ENCODE results near the gene FRMD5. TPM values are rescaled to one million over a fixed set of nuclear protein-coding genes. Genes with fewer than 3 reads are reported as not detected.

The FRMD5 gene
- total RNA-seq, 1 donor from 2014 or later, result 1.2 TPM

DNA sequence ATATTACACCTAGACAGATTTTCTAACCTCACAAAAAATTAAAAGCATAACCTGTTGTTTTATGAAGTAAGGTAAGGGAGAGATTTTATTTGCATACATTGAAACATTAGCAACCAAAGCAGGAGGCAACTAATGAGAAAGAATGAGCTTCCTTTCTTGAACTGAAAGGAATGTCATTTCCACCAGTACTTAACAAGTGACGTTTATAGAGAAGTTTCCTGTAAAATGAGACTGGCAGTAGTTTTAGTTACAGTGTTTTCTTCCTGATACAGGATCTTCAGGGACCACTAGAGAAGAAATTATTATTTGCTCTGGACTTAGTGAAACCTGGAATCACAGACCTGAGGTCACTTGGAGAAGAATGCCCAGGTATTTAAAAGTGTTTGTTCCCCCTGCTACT lies 27.4 kb upstream of the FRMD5 start:
- intact Hi-C loops (cut with DNase I), result no loop called here
- no peak for ATAC-seq
- no peak for DNase-seq

DNA sequence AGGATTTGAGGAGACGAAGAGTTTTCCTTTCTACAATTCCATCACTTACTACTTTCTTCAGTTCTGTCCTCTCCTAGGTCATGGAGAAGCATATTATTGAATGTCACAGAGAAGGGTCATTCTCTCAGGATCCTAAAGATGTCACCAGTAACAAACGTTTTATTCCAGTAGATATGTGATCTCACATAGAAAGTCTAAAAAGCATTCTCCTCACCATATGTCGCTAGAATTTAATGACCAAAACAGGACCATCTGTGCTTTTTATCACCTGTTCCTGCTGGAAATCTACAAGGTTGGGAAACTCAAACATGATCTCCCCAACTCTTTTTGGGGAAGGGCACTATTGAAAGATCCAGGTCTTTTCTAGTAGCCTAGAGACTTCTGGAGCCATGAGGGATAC lies 24.0 kb upstream of the FRMD5 start:
- Histone ChIP-seq H3K9me3 (no peaks in the 10 kb centered on the region), H3K36me3 (no peaks in the 10 kb centered on the region), H3K27ac (no peak overlapping the region), H3K4me1 (no peaks in the 10 kb centered on the region), H3K27me3 (no peaks in the 10 kb centered on the region), H3K4me3 (no peak overlapping the region)
- TF ChIP-seq, protein P1, sequence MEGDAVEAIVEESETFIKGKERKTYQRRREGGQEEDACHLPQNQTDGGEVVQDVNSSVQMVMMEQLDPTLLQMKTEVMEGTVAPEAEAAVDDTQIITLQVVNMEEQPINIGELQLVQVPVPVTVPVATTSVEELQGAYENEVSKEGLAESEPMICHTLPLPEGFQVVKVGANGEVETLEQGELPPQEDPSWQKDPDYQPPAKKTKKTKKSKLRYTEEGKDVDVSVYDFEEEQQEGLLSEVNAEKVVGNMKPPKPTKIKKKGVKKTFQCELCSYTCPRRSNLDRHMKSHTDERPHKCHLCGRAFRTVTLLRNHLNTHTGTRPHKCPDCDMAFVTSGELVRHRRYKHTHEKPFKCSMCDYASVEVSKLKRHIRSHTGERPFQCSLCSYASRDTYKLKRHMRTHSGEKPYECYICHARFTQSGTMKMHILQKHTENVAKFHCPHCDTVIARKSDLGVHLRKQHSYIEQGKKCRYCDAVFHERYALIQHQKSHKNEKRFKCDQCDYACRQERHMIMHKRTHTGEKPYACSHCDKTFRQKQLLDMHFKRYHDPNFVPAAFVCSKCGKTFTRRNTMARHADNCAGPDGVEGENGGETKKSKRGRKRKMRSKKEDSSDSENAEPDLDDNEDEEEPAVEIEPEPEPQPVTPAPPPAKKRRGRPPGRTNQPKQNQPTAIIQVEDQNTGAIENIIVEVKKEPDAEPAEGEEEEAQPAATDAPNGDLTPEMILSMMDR (IDR thresholded peaks at IDR 0.05), result no peak
- DNase-seq (no peak), ATAC-seq (no peak)
- intact Hi-C loops (cut with DNase I), result no loop called here

More for the DNA sequence above, 27.4 kb upstream of the FRMD5 start:
- Histone ChIP-seq H3K27ac (no peak overlapping the region), H3K4me1 (no peaks in the 10 kb centered on the region), H3K27me3 (no peaks in the 10 kb centered on the region), H3K36me3 (no peaks in the 10 kb centered on the region), H3K4me3 (no peak overlapping the region), H3K9me3 (no peaks in the 10 kb centered on the region)
- TF ChIP-seq, protein P1 (IDR thresholded peaks at IDR 0.05), result no peak

DNA sequence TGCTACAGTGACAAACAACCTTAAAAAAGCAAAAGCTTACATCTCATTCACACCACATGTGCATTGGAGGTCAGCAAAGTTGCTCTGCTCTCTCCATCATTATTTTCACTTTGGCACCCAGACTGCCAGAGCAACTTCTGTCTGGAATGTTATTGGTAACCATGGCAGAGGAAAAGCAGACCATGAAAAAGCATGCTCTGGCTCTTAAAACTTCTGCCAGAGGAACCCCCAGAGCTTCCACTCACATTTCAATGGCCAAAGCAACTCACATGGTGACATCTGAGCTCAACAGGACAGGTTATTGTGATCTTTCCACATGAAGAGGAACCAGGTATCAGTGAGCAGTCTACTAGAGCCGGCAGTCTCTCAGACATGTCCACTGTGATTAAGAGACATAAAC lies 21.9 kb upstream of the FRMD5 start:
- ATAC-seq (no peak), DNase-seq (no peak)
- H3K36me3 ChIP-seq, result no peaks in the 10 kb centered on the region
- peaks cover 7% of the 10 kb centered on the region for H3K27me3 ChIP-seq
- intact Hi-C loops (cut with DNase I), result no loop called here
- no peaks in the 10 kb centered on the region for H3K9me3 ChIP-seq
- no peaks in the 10 kb centered on the region for H3K4me1 ChIP-seq
- TF ChIP-seq, protein P1 (IDR thresholded peaks at IDR 0.05), result no peak
- no peak overlapping the region for H3K27ac ChIP-seq
- H3K4me3 ChIP-seq, result no peak overlapping the region

DNA sequence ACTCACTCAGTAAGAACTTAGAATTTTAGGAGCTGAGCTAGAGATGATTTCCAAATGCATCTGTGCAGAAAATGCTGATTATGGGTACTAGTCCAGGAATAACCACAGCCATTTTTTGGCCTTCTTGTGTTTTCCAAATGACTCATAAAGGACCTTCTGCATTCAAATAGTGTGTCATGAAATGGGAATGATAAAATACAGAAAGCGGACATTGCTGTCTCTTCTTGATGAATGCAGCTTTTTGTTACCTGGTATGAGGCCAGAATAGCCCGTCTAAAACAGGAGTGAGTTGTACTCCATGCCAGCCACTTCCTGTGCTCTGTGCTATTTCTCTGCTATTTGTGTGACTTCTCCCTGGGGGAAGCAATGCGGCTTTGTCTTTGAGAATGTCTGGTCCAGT lies 20.5 kb upstream of the FRMD5 start:
- Histone ChIP-seq H3K36me3 (no peaks in the 10 kb centered on the region), H3K4me3 (no peak overlapping the region), H3K4me1 (no peaks in the 10 kb centered on the region), H3K27ac (no peak overlapping the region), H3K27me3 (peaks cover 7% of the 10 kb centered on the region), H3K9me3 (no peaks in the 10 kb centered on the region)
- DNase-seq (no peak), ATAC-seq (no peak)
- TF ChIP-seq, protein P1 (IDR thresholded peaks at IDR 0.05), result no peak
- intact Hi-C loops (cut with DNase I), result no loop called here

DNA sequence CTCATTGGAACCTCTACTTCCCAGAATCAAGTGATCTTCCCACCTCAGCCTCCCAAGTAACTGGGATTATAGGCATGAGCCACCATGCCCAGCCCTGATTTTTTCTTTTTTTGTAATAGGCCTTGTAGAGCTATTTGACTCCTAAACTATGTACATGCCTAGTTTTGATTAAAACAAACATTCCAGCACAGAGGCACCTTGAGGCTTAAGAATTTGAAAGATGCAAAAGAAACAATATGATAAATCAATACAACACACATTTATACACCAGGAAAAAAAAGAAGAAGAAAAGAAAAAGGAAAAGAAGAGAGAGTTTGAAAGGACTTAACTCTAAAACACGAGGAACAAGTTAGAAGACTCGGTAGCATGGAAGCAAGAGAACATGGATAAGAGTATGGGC lies 13.9 kb upstream of the FRMD5 start:
- H3K27me3 ChIP-seq, result peaks cover 15% of the 10 kb centered on the region
- TF ChIP-seq, protein P1 (IDR thresholded peaks at IDR 0.05), result no peak
- DNase-seq, result no peak
- H3K27ac ChIP-seq, result no peak overlapping the region
- no peaks in the 10 kb centered on the region for H3K4me1 ChIP-seq
- ATAC-seq, result no peak
- no peaks in the 10 kb centered on the region for H3K9me3 ChIP-seq
- intact Hi-C loops (cut with DNase I), result no loop called here
- no peak overlapping the region for H3K4me3 ChIP-seq
- H3K36me3 ChIP-seq, result no peaks in the 10 kb centered on the region

DNA sequence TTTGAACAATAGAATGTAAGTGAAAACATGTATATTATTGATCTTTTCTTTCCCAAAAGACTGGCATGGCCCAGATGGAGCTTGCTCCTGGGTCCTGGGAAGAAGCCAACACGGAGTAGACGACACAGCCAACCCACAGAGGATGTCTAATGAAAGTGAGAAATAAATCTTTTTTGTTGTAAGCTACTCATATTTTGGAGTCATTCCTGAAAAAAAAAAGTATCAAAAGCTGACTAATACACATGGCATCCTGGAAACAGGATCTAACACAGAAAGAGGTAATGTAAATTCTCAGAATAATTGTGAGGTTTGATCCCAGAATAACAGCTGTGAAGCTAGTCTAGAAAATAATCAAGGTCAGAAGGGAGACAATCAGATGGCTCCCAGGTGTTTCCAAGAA lies 12.6 kb upstream of the FRMD5 start:
- Histone ChIP-seq H3K4me3 (no peak overlapping the region), H3K36me3 (no peaks in the 10 kb centered on the region), H3K27me3 (peaks cover 19% of the 10 kb centered on the region), H3K4me1 (no peaks in the 10 kb centered on the region), H3K9me3 (no peaks in the 10 kb centered on the region), H3K27ac (no peak overlapping the region)
- ATAC-seq, result no peak
- intact Hi-C loops (cut with DNase I), result no loop called here
- TF ChIP-seq, protein P1 (IDR thresholded peaks at IDR 0.05), result no peak
- no peak for DNase-seq

All from upper lobe of right lung (tissue), 1 donor.